GM12891 (cell line): ENCODE measurements around the gene BLOC1S3.

ENCODE experiments used
- PAX5 ChIP-seq: IDR thresholded peaks from 2 replicates; pipeline ENCODE4 v1.6.1; 2011; ENCODE audit warnings: low read length, moderate library complexity, mild to moderate bottlenecking; ENCODE audit not compliant: insufficient read depth, severe bottlenecking
- POLR2A ChIP-seq: IDR thresholded peaks from 2 replicates; pipeline ENCODE4 v1.6.1; 2011; ENCODE audit warnings: low read depth, low read length, control low read depth
- POLR2AphosphoS5 ChIP-seq: IDR thresholded peaks from 2 replicates; pipeline ENCODE4 v1.6.1; 2011; ENCODE audit warnings: low read depth, low read length, control low read depth
- SPI1 ChIP-seq: IDR thresholded peaks from 2 replicates; pipeline ENCODE4 v1.6.1; 2011; ENCODE audit warnings: low read depth, low read length, control low read depth

- TF ChIP-seq POLR2A (no peak), POLR2AphosphoS5 (no peak), SPI1 (no peak), PAX5 (no peak)
Measured at GRCh38 chr19:45142726-45143110, 35.9 kb upstream of the BLOC1S3 start.
